NCI-H1417 (cell line): ENCODE data around the gene LOXL3.

Source experiments
- DNase-seq, 3 experiments: peaks; one replicate each; lab custom pipeline; 2025; lab: John Stamatoyannopoulos, UW

Gene LOXL3

GRCh38 chr2:74507145-74507925, 46.4 kb downstream of the LOXL3 start, which contains the start of gene PCGF1:
Gene PCGF1, minus strand, starts transcription at chr2:74507695. Its CDS starts 27 bp downstream, at chr2:74507668.
- peak; percentile 94 to 100 (median 100) for DNase-seq

- no peak for DNase-seq
Observed at GRCh38 chr2:74505448-74506246, 48.1 kb downstream of the LOXL3 start.

- no peak for DNase-seq
Observed at GRCh38 chr2:74504591-74504990, 49.2 kb downstream of the LOXL3 start.

- no peak for DNase-seq
Observed at GRCh38 chr2:74503506-74504475, 50.0 kb downstream of the LOXL3 start.

- no peak for DNase-seq
Observed at GRCh38 chr2:74502720-74503505, 50.8 kb downstream of the LOXL3 start.

- DNase-seq: no peak
Observed at GRCh38 chr2:74502147-74502719, 51.5 kb downstream of the LOXL3 start.

GRCh38 chr2:74501335-74502071, 52.2 kb downstream of the LOXL3 start:
- no peak for DNase-seq

GRCh38 chr2:74500578-74500946, 53.2 kb downstream of the LOXL3 start:
- DNase-seq: no peak

- no peak for DNase-seq
Observed at GRCh38 chr2:74499940-74500577, 53.7 kb downstream of the LOXL3 start.

GRCh38 chr2:74499267-74499939, 54.3 kb downstream of the LOXL3 start, which contains the start of gene LBX2:
Gene LBX2, minus strand, starts transcription at chr2:74499603. Its CDS starts 66 bp downstream, at chr2:74499537.
- no peak for DNase-seq

- peak in 1 of 3 experiments; percentile 49 for DNase-seq
Observed at GRCh38 chr2:74498500-74499266, 55.1 kb downstream of the LOXL3 start.

GRCh38 chr2:74497777-74498499, 55.8 kb downstream of the LOXL3 start:
- peak in 2 of 3 experiments; percentile 79 to 81 for DNase-seq

GRCh38 chr2:74496997-74497776, 56.6 kb downstream of the LOXL3 start:
- DNase-seq: peak in 2 of 3 experiments; percentile 50 to 56

GRCh38 chr2:74495440-74495839, 58.3 kb downstream of the LOXL3 start:
- DNase-seq: no peak

GRCh38 chr2:74493546-74493945, 60.2 kb downstream of the LOXL3 start:
- no peak for DNase-seq
